ENCODE measurements around the gene CLIP3.
"Not testable (repeated sequence)": the region's sequence is repeated elsewhere in the genome, so short reads cannot be mapped to it uniquely, and the experiment has no call there.

Gene CLIP3

GRCh38 chr19:36046443-36047050, 13.9 kb upstream of the CLIP3 start:
- no peak for DNase-seq

GRCh38 chr19:36043952-36044351, 11.3 kb upstream of the CLIP3 start:
- DNase-seq: no peak

- DNase-seq: no peak
Observed at GRCh38 chr19:36041831-36042230, 9.2 kb upstream of the CLIP3 start.

- DNase-seq: not testable (repeated sequence)
Observed at GRCh38 chr19:36041092-36041491, 8.4 kb upstream of the CLIP3 start.

GRCh38 chr19:36040495-36040894, 7.8 kb upstream of the CLIP3 start:
- no peak for DNase-seq

GRCh38 chr19:36031308-36031707, 1.4 kb downstream of the CLIP3 start:
- DNase-seq: no peak

- no peak for DNase-seq
Observed at GRCh38 chr19:36030264-36031148, 2.2 kb downstream of the CLIP3 start.

- no peak for DNase-seq
Observed at GRCh38 chr19:36028313-36029041, 4.2 kb downstream of the CLIP3 start.

- DNase-seq: no peak
Observed at GRCh38 chr19:36027696-36028095, 5.0 kb downstream of the CLIP3 start.

GRCh38 chr19:36026091-36026876, 6.4 kb downstream of the CLIP3 start:
- DNase-seq: no peak

GRCh38 chr19:36025541-36025940, 7.1 kb downstream of the CLIP3 start:
- DNase-seq: no peak

GRCh38 chr19:36023432-36023831, 9.2 kb downstream of the CLIP3 start:
- DNase-seq: no peak

- DNase-seq: no peak
Observed at GRCh38 chr19:36019061-36019670, 13.5 kb downstream of the CLIP3 start.

- peak; percentile 98 for DNase-seq
Observed at GRCh38 chr19:36014012-36014924, 18.4 kb downstream of the CLIP3 start, which contains the start of gene ALKBH6. Gene ALKBH6, minus strand, starts transcription at chr19:36014213. Its CDS starts 816 bp downstream, at chr19:36013397.

GRCh38 chr19:36013280-36014011, 19.2 kb downstream of the CLIP3 start:
- no peak for DNase-seq

- DNase-seq: no peak
Observed at GRCh38 chr19:36010402-36010801, 22.3 kb downstream of the CLIP3 start.

- DNase-seq: no peak
Observed at GRCh38 chr19:36009633-36010379, 22.9 kb downstream of the CLIP3 start.

GRCh38 chr19:36009220-36009619, 23.5 kb downstream of the CLIP3 start:
- peak; percentile 47 for DNase-seq

GRCh38 chr19:36008336-36008978, 24.2 kb downstream of the CLIP3 start, which contains the start of gene SYNE4:
Gene SYNE4, minus strand, starts transcription at chr19:36008813. Its CDS starts 132 bp downstream, at chr19:36008681.
- no peak for DNase-seq
